ENCODE measurements around the gene AIFM3. TPM values are rescaled to one million over a fixed set of nuclear protein-coding genes. Genes with fewer than 3 reads are reported as not detected.

Gene AIFM3
- total RNA-seq, 1 donor from 2014 or later, result 0.93 TPM

DNA sequence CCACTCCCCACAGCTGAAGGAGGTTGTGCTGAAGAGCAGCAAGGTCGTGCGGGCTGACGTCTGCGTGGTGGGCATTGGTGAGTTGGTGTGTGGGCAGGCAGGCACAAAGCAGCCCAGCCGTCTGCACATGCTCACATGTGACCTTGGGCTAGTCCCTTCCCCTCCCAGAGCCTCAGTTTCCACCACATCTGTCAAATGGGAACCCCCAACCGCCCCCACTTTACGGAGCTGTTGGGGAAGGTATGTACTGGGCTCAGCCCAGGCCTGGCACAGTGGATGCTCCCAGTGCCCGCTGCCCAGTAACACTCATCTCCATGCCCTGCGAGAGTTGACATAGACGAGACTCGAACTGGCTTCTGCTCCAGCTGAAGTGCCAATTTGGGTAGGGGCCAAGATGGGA is 10.0 kb downstream of the AIFM3 start:
- H3K36me3 Mint-ChIP-seq (ENCODE audit: low read depth), result peaks cover 1% of the 10 kb centered on the region
- no peak overlapping the region for H3K27ac Mint-ChIP-seq
- H3K4me1 Mint-ChIP-seq (ENCODE audit: low read depth), result peaks cover 27% of the 10 kb centered on the region
- peaks cover 12% of the 10 kb centered on the region for H3K9me3 Mint-ChIP-seq
- no peak overlapping the region for H3K4me3 Mint-ChIP-seq
- intact Hi-C loops (cut with micrococcal nuclease), result no loop called here
- no peak for DNase-seq (ENCODE audit: low spot score)
- H3K27me3 Mint-ChIP-seq (ENCODE audit: insufficient read depth), result no peaks in the 10 kb centered on the region

DNA sequence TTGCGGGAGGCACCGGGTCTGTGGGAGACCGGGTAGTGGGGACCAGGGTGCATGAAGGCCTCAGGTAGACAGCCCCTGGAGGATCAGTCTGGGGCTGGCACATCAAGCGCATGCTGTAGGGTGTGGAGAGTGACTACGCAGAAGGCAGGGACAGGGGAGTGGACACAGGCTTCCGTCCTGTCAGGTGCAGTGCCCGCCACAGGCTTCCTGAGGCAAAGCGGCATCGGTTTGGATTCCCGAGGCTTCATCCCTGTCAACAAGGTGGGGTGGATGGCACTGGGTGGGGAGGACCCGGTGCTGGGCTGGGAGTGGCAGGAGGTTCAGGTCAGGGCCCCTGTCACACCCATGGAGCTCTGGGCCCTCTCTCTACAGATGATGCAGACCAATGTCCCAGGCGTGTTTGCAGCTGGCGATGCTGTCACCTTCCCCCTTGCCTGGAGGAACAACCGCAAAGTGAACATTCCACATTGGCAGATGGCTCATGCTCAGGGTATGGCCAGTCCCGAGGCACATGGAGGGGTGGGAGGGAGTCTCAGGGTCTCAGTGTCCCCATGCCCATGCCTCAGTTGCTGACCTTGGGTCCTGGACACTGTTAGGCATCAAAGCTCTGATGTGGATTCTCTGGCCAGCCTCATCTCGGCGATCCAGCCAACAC is 10.6 kb downstream of the AIFM3 start:
- H3K9me3 Mint-ChIP-seq, result peaks cover 12% of the 10 kb centered on the region
- no peak for DNase-seq (ENCODE audit: low spot score)
- H3K27ac Mint-ChIP-seq, result no peak overlapping the region
- peaks cover 1% of the 10 kb centered on the region for H3K36me3 Mint-ChIP-seq (ENCODE audit: low read depth)
- no peak overlapping the region for H3K4me3 Mint-ChIP-seq
- no peaks in the 10 kb centered on the region for H3K27me3 Mint-ChIP-seq (ENCODE audit: insufficient read depth)
- H3K4me1 Mint-ChIP-seq (ENCODE audit: low read depth), result peaks cover 29% of the 10 kb centered on the region
- intact Hi-C loops (cut with micrococcal nuclease), result no loop called here

DNA sequence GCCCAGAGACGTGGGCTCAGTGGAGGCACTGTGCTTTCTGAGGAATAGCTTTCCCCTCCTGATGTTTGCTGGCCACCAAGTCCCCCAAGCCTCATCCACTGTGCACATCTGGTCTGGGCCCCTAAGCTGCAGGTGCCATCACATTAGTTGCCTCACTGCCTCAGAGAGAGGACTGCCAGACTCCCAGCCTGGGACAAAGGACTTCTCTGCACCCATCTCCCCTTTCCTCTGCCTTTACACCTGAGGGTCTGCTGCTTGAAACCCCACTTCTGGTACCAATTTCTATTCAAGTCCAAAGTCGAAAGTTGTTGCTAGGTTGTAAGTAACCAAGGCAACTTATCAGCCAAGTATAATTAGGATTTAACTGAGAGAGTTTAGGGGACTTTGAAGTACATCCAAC is 11.4 kb downstream of the AIFM3 start:
- peaks cover 12% of the 10 kb centered on the region for H3K9me3 Mint-ChIP-seq
- peaks cover 1% of the 10 kb centered on the region for H3K36me3 Mint-ChIP-seq (ENCODE audit: low read depth)
- H3K27ac Mint-ChIP-seq, result no peak overlapping the region
- intact Hi-C loops (cut with micrococcal nuclease), result no loop called here
- H3K4me3 Mint-ChIP-seq, result no peak overlapping the region
- DNase-seq (ENCODE audit: low spot score), result no peak
- H3K27me3 Mint-ChIP-seq (ENCODE audit: insufficient read depth), result no peaks in the 10 kb centered on the region
- peaks cover 37% of the 10 kb centered on the region for H3K4me1 Mint-ChIP-seq (ENCODE audit: low read depth)

DNA sequence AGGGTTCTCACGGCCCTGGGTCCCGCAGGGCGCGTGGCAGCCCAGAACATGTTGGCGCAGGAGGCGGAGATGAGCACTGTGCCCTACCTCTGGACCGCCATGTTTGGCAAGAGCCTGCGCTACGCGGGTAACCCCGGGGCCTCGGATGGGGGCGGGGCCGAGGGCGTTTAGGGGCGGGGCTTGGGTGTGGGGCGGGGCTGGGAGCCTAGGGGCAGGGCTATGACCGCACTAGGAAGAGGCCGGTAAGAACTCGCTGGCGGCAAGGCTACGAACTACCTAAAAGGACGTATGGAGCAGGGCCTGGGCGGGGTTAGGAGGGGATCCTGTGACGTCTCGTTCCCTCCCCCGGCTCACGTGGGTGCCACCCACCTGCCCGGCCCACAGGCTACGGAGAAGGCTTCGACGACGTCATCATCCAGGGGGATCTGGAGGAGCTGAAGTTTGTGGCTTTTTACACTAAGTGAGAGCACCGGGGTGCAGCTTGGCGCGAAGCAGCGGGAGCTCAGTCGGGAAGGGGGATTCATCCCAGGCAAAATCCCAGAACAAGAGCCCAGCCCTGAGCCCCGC is 12.3 kb downstream of the AIFM3 start:
- Mint-ChIP-seq H3K36me3 (ENCODE audit: low read depth) (peaks cover 9% of the 10 kb centered on the region), H3K4me3 (peak overlapping the region; percentile 71), H3K27me3 (ENCODE audit: insufficient read depth) (no peaks in the 10 kb centered on the region), H3K9me3 (peaks cover 12% of the 10 kb centered on the region), H3K27ac (peak overlapping the region; percentile 70), H3K4me1 (ENCODE audit: low read depth) (peaks cover 44% of the 10 kb centered on the region)
- peak; percentile 52 for DNase-seq (ENCODE audit: low spot score)
- intact Hi-C loops (cut with micrococcal nuclease), result no loop called here

DNA sequence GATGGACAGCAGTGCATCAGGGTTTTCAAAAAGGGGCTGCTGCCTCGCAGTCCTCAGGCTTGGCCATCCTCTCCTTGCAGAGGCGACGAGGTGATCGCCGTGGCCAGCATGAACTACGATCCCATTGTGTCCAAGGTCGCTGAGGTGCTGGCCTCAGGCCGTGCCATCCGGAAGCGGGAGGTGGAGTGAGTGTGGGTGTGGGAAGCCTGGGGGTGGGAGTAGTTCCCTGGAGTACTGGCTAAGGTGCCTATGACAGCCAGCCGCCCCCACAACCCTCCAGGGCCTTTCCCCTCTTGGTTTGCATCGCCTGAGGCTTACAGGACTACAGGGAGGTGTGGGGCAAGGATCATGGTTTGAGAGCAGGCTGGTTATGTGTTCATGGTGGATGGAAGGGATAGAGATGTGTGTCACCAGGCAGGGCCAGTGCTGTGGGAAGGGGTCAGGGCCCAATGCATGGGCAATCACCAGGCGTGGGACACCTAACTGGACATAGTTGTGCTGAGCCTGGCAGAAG is 12.9 kb downstream of the AIFM3 start:
- peaks cover 12% of the 10 kb centered on the region for H3K9me3 Mint-ChIP-seq
- peaks cover 10% of the 10 kb centered on the region for H3K36me3 Mint-ChIP-seq (ENCODE audit: low read depth)
- no peaks in the 10 kb centered on the region for H3K27me3 Mint-ChIP-seq (ENCODE audit: insufficient read depth)
- DNase-seq (ENCODE audit: low spot score), result no peak
- peak overlapping the region; percentile 38 for H3K4me3 Mint-ChIP-seq
- intact Hi-C loops (cut with micrococcal nuclease), result loop anchor here (2.0 to 5.0 kb wide), 2 partner anchors 63 to 121 kb away; partner anchors contain the start of genes CRKL, PI4KA and SNAP29
- no peak overlapping the region for H3K27ac Mint-ChIP-seq
- peaks cover 44% of the 10 kb centered on the region for H3K4me1 Mint-ChIP-seq (ENCODE audit: low read depth)

DNA sequence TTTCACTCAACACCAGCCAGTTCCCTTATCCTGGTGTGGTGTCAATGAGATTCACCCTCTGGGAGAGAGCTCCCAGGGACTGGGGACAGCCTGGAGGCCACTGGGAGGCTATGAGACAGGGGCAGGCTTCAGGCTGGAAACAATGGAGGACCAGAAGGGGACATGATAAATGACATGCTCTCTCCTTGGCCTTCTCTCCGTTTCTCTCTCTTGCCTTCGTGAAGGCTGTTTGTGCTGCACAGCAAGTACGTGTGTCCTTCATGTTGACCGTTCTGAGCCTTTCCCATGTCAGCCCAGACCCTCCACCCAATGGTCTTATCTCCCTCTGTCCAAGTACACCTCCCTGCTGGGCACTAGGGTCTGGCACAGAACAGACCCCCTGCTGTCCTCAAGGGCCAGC is 13.5 kb downstream of the AIFM3 start:
- H3K27me3 Mint-ChIP-seq (ENCODE audit: insufficient read depth), result no peaks in the 10 kb centered on the region
- H3K36me3 Mint-ChIP-seq (ENCODE audit: low read depth), result peaks cover 10% of the 10 kb centered on the region
- H3K4me3 Mint-ChIP-seq, result peak overlapping the region; percentile 90
- peaks cover 44% of the 10 kb centered on the region for H3K4me1 Mint-ChIP-seq (ENCODE audit: low read depth)
- no peak overlapping the region for H3K27ac Mint-ChIP-seq
- H3K9me3 Mint-ChIP-seq, result peaks cover 12% of the 10 kb centered on the region
- DNase-seq (ENCODE audit: low spot score), result no peak
- intact Hi-C loops (cut with micrococcal nuclease), result loop anchor here (2.0 to 5.0 kb wide), 2 partner anchors 63 to 122 kb away; partner anchors contain the start of genes CRKL, PI4KA and SNAP29

DNA sequence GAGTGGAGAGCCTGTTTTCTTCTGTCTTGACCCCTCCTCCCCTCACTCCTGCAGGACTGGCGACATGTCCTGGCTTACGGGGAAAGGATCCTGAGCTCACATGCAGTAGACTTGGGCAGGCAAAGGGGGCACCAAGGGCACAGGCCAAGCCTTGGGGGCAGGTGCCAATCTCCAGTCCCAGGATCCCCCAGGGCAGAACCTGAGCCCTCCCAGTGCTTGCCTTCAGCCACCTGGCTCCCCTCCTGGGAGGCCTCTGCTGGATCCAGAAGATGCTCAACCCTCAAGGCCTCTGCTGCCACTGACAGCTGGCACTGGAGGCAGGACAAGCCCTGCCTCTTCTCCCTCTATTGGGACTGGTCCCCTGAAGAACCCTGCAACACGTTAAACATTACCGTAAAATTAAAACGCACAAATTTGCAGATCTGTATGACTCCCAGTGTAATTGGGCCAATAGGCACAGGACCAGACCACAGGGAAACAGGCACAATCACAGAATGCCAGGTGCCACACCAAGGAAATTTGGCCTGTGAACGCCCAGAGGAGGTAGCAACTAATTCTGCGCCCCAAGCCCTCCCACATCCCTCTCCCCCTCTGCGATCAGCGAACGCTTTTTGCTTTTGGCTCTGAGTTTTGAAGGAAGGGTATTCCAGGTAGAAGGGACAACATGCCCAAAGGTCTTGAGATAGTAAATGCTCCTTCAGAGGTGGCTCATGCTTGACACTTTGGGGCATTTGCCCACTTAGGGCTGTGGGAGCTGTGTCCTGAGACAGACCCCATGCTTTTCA is 14.1 kb downstream of the AIFM3 start:
- H3K4me1 Mint-ChIP-seq (ENCODE audit: low read depth), result peaks cover 44% of the 10 kb centered on the region
- no peak for DNase-seq (ENCODE audit: low spot score)
- peak overlapping the region; percentile 87 for H3K27ac Mint-ChIP-seq
- H3K4me3 Mint-ChIP-seq, result peak overlapping the region; percentile 90
- H3K36me3 Mint-ChIP-seq (ENCODE audit: low read depth), result peaks cover 10% of the 10 kb centered on the region
- no peaks in the 10 kb centered on the region for H3K27me3 Mint-ChIP-seq (ENCODE audit: insufficient read depth)
- H3K9me3 Mint-ChIP-seq, result peaks cover 12% of the 10 kb centered on the region
- intact Hi-C loops (cut with micrococcal nuclease), result loop anchor here (2.0 to 5.0 kb wide), 2 partner anchors 64 to 122 kb away; partner anchors contain the start of genes CRKL, PI4KA and SNAP29

DNA sequence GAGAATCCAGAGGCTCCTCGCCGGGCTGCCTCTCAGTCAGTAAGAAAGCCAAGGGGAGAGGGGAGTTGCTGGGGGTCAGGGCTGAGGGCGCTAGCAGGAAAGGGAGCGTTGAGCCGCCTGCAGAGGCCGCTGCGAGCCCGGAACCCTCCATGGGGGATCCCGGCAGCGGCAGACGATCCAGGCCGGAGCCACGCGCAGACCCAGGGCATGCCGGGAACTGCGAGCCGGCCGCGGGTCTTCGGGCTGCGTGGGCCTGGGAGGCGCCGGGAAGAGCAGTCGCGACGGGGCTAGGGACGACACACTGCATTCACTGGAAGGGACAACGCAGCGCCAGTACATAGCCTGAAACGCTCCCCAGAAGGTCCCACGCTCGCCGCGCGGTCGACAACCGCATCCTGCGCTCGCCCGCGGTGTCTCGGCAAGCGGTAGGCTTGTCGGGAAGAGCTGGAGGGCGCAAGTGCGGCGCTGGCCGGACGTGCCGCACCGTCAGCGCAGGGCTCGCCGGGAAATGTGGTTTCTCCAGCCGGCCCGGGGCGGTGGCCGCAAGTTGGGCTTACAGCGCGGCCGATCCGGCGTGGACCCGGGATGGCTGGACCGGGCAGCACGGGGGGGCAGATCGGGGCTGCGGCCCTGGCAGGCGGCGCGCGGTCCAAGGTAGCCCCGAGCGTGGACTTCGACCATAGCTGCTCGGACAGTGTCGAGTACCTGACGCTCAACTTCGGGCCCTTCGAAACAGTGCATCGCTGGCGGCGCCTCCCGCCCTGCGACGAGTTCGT is 14.9 kb downstream of the AIFM3 start, which contains the start of gene LZTR1:
LZTR1 (plus strand) TSS at position 511 of the 776 bp plus-strand sequence; CDS start at position 586, 75 bp downstream.
- peak; percentile 68 for DNase-seq (ENCODE audit: low spot score)
- H3K36me3 Mint-ChIP-seq (ENCODE audit: low read depth), result peaks cover 17% of the 10 kb centered on the region
- H3K27ac Mint-ChIP-seq, result peak within 1 kb of the TSS; percentile 87
- H3K9me3 Mint-ChIP-seq, result peaks cover 12% of the 10 kb centered on the region
- intact Hi-C loops (cut with micrococcal nuclease), result loop anchor here (1.0 to 5.0 kb wide), 5 partner anchors 19 to 123 kb away; partner anchors contain the start of genes CRKL, PI4KA, SNAP29 and THAP7
- H3K4me1 Mint-ChIP-seq (ENCODE audit: low read depth), result peaks cover 44% of the 10 kb centered on the region
- no peaks in the 10 kb centered on the region for H3K27me3 Mint-ChIP-seq (ENCODE audit: insufficient read depth)
- H3K4me3 Mint-ChIP-seq, result peak within 1 kb of the TSS; percentile 90

DNA sequence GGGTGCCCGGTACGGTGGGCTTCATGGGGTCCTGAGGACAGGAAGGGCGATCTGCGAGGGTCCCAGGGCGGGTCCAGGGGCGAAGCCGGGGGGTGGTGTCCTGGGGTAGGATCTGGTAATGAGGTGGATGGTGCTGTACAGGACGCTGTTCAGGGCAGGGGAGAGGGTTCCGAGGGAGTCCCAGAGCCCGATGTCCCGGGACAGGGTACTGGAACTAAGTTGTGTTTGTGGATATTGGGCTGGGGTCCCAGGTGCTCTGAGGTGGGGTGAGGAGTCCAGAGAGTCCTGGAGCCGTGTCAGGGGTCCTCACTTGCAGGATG is 15.5 kb downstream of the AIFM3 start:
- DNase-seq (ENCODE audit: low spot score), result no peak
- Mint-ChIP-seq H3K9me3 (peaks cover 12% of the 10 kb centered on the region), H3K4me1 (ENCODE audit: low read depth) (peaks cover 44% of the 10 kb centered on the region), H3K27me3 (ENCODE audit: insufficient read depth) (no peaks in the 10 kb centered on the region), H3K4me3 (peak overlapping the region; percentile 90), H3K36me3 (ENCODE audit: low read depth) (peaks cover 18% of the 10 kb centered on the region), H3K27ac (peak overlapping the region; percentile 82)
- intact Hi-C loops (cut with micrococcal nuclease), result loop anchor here (1.0 to 5.0 kb wide), 4 partner anchors 20 to 65 kb away; partner anchors contain the start of genes CRKL and THAP7

DNA sequence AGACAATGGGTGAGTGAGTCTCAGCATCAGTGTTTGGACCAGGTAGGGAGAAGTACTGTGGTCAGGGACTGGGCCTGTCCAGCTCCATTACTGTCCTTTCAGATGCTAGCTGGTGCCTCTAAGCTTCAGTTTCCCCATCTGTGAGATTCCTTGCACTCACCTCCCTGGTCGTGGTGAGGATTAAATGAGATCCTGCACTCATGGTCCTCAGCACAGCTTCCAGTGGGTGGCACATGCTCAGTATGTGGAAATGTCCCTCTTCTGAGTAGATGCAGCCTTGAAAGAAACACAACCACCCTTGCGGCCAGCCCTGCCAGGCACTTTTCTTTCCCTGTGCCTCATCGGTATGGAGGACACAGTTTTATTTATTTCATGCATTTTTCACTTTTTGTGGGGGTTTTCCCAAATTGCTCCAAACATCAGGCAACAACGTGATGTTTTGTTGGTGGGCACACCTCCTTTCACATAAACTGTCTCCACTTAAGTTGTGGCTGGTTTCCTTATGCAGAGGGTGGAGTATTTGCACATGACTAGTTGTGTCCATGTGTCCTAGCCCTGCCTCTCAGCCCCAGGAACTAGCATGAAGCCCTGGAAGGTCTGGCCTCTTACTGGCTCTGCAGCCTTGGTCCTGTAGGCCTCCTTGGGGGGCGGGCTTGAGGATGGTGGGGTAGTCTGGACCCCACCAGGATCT is 16.2 kb downstream of the AIFM3 start:
- H3K4me1 Mint-ChIP-seq (ENCODE audit: low read depth), result peaks cover 44% of the 10 kb centered on the region
- H3K27ac Mint-ChIP-seq, result peak overlapping the region; percentile 82
- intact Hi-C loops (cut with micrococcal nuclease), result loop anchor here (2.0 to 5.0 kb wide), 2 partner anchors 20 to 66 kb away; partner anchors contain the start of gene CRKL
- H3K36me3 Mint-ChIP-seq (ENCODE audit: low read depth), result peaks cover 20% of the 10 kb centered on the region
- H3K9me3 Mint-ChIP-seq, result peaks cover 9% of the 10 kb centered on the region
- H3K27me3 Mint-ChIP-seq (ENCODE audit: insufficient read depth), result no peaks in the 10 kb centered on the region
- peak overlapping the region; percentile 90 for H3K4me3 Mint-ChIP-seq
- DNase-seq (ENCODE audit: low spot score), result no peak

DNA sequence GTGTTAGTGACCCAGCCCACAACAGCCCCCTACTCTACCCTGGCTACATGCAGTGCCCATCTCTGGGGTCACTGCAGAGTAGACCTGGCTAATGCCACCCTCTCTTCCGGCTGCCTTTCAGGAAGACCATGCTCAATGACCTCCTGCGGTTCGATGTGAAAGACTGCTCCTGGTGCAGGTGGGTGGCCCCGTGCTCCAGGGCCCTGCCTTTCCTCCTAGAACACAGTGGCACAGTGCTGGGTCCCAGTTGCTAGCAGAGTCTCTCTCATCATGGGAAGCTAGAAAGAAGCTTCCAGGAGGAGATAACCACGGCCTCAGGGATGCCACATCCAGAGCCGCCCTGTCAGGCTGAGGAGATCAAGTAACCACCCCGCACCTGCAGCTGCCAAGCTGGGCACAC is 18.7 kb downstream of the AIFM3 start:
- Mint-ChIP-seq H3K4me1 (ENCODE audit: low read depth) (peaks cover 26% of the 10 kb centered on the region), H3K4me3 (no peak overlapping the region), H3K27ac (no peak overlapping the region), H3K27me3 (ENCODE audit: insufficient read depth) (no peaks in the 10 kb centered on the region), H3K9me3 (no peaks in the 10 kb centered on the region), H3K36me3 (ENCODE audit: low read depth) (peaks cover 20% of the 10 kb centered on the region)
- DNase-seq (ENCODE audit: low spot score), result no peak
- intact Hi-C loops (cut with micrococcal nuclease), result no loop called here

DNA sequence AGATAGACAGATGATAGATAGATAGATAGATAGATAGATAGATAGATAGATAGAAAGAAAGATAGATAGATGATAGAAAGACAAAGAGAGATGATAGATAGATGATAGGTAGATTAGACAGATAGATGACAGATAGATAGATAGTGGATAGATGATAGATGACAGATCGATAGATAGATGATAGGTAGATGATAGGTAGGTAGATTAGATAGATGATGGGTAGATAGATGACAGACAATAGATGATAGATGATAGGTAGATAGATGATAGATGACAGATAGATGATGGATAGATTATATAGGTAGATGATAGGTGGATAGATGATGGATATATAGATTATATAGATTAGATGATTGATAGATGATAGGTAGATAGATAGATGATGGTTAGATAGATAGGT is 19.3 kb downstream of the AIFM3 start:
- H3K36me3 Mint-ChIP-seq (ENCODE audit: low read depth), result peaks cover 24% of the 10 kb centered on the region
- intact Hi-C loops (cut with micrococcal nuclease), result no loop called here
- no peak overlapping the region for H3K4me3 Mint-ChIP-seq
- H3K9me3 Mint-ChIP-seq, result no peaks in the 10 kb centered on the region
- H3K27ac Mint-ChIP-seq, result no peak overlapping the region
- H3K27me3 Mint-ChIP-seq (ENCODE audit: insufficient read depth), result no peaks in the 10 kb centered on the region
- no peak for DNase-seq (ENCODE audit: low spot score)
- H3K4me1 Mint-ChIP-seq (ENCODE audit: low read depth), result peaks cover 20% of the 10 kb centered on the region
